HG03095 (cell line): ENCODE measurements around the gene RASSF4.

Source experiments
- ATAC-seq: cut with Tn5 transposase; IDR thresholded peaks from one replicate; pipeline ENCODE4 v1.9.1; 2021; ENCODE audit warnings: moderate library complexity; ENCODE audit not compliant: unreplicated experiment

RASSF4 gene

DNA sequence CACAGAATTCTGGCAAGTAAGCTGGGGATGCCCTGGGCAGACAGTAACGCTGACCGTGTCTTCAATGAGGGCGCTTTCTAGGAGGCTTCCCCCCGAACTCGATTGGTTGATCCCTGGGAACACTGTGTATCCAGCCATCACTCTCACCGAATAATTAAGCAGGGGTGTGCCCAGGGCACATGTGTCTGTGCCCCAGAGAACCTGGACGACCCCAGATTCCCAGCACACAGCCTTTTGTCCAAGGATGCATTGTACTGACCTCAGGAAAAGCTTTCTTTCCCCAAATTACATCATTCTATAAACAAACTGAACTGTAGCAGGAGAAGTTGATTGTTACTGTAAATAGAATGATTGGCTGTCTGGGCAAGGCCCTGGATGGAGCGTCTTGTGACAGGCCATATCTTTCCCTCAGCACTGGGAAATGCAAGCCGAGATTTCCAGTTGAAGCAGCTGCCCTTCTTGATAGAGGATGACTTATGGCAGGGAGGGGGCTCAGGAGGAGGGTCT lies 25.6 kb downstream of the RASSF4 start:
- no peak for ATAC-seq

DNA sequence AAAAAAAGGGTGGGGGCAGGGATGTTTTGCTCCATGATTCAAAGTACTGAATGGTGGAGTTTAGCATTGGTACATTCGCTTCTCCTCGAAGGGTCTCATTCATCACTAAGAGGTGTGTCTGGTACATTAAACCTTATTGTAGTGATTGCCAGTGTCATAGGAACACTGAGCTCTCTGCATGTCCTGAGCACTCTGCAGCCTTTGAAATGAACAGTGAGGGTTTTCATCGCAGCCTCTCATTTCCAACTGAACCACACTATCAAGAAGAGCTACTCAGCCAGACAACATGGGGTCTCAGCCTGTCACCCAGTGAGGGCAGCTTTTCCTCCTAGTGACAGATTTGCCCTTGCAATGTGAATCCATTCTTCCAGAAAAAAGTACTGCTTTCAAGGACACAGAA lies 26.6 kb downstream of the RASSF4 start:
- no peak for ATAC-seq

GRCh38 chr10:44986670-44987069 lies 27.1 kb downstream of the RASSF4 start:
- ATAC-seq, result no peak

DNA sequence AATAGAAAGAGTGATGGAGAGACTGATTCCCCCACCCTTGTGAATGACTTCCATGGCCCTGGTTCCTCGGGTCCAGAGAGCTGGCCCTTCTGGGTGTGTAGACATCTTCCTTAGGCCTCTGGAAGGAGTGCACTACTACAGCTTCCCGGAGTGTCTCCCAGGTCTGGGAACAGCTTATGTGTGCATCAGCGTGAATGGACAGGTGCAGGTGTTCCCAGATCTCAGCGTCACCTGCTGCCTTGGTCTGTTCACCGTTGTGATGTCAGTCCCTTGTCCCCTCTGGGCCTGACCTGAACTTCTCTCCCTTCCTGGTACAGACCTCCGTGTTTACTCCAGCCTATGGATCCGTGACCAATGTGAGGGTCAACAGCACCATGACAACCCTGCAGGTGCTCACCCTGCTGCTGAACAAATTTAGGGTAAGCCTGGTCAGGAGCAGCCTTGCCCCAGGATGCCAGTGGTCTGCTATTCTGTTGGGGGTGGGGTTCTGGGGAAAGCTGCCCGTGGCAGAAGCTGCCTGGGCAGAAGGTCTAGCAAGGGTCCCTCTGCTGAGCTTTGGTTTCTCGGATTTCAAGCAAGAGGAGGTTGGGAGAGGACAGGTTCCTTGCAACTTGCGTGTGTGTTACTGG lies 29.5 kb downstream of the RASSF4 start:
- no peak for ATAC-seq

GRCh38 chr10:44989597-44990301 lies 30.1 kb downstream of the RASSF4 start:
- no peak for ATAC-seq

DNA sequence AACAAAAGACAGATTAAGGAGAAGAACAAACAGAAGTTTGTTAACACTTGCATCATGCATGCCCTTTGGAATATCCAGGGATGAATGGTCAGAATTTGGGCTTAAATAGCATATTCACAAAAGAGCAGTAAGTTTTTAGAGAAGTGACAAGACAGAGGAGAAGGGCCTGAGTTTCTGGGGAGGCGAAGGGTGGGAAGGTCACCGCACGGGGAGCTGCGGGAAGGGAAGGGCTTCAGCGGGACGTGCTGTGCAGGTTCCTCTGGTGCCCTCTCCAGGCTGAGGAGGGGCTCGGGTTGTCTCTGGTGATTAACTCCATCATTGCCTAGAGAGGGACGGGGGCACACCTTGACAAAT lies 30.7 kb downstream of the RASSF4 start:
- no peak for ATAC-seq

DNA sequence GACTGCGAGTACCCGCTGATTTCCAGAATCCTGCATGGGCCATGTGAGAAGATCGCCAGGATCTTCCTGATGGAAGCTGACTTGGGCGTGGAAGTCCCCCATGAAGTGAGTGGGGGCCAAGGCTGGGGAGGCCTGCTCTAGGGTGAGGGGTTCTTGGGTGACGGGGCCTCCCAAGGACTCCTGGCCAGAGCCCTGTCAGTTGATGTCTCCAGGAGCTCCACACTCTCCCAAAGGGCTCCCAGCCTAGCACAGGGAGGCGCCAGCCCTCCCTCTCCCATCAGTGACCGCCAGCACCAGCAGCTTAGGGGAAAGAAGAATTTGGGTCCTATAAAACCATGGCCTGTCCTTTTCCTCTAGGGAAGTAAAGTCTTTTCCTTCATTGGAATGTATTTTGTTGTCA lies 31.4 kb downstream of the RASSF4 start:
- ATAC-seq, result no peak

GRCh38 chr10:44991571-44991970 lies 32.0 kb downstream of the RASSF4 start:
- ATAC-seq, result no peak

DNA sequence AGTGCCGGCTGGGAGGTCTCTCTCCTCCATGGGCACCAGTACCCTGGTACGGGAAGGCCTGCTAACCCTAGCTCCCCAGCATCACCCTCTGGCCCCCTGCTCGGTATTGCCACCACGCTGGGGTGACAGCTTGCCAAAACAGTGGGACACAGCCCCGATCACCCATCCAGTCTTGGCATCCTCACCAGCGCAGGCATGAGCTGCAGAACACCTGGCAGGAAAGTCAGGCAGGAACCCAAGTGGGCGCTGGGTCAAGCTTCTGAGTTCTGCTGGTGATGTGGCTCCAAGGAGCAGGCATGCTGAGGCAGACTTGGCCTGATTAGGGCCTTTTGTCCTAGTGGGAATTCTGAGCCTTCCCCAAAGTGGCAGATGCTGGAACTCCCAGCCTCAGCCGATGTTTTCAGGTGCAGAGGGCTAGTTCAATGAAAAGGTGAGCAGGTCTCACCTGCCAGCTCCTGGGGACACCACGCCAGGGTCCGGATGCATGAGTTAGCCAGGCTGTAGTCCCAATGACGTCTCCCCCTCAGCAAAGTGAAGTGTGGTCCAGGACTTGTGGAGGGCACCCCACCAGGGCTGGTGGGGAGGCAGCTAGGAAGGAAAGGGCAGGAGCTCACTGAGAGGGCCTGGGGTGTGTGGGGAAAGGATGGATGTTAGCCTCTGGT lies 32.6 kb downstream of the RASSF4 start:
- ATAC-seq, result no peak

- ATAC-seq, result no peak
Observed at GRCh38 chr10:44992732-44993225, 33.2 kb downstream of the RASSF4 start.

- ATAC-seq, result no peak
Observed at GRCh38 chr10:44993226-44993921, 33.8 kb downstream of the RASSF4 start.

DNA sequence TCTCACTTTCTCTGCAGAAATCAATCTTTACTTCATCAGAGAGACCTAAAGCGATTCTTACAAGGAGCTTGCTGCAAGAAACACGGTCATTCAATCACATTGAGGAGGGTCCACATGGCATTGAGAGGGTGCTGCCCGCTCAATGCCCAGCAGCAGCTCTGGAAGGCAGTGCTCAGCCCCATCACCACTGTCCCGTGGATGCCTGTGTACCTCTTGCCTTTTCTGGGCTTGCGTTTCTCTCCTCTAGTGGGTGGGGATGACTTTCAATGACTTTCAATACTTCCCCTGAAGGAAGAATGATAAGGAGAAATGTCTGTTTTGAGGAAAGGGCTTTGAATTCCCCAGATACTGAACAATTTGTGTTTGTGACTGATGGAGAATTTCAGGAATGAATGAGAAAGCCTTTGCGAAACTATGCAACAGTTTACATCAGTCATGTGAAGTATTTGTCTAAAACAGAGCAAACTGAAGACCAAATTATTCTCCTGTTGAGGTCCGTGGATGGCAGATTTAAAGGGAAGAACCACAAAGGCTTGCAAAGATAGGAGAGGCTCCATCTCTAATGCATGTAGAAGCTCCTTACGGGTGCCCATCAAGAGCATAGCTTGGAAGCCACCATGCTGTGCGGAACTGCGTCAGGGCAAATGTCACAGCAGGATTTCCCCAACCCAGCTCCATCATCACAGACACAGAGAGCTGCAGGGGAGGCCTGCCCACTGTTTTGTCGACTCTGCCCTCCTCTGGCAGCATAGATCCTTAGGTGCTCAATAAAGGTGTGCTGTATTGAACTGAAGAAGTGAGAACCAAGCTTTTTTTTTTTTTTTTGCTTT lies 34.5 kb downstream of the RASSF4 start:
- ATAC-seq, result no peak

GRCh38 chr10:44994752-44995530 lies 35.3 kb downstream of the RASSF4 start:
- ATAC-seq, result no peak

- no peak for ATAC-seq
Observed at GRCh38 chr10:44995581-44995913, 35.9 kb downstream of the RASSF4 start.

GRCh38 chr10:44995914-44996669 lies 36.5 kb downstream of the RASSF4 start:
- ATAC-seq, result no peak

- no peak for ATAC-seq
Observed at GRCh38 chr10:44997105-44997748, 37.6 kb downstream of the RASSF4 start.

- no peak for ATAC-seq
Observed at GRCh38 chr10:44998146-44998631, 38.6 kb downstream of the RASSF4 start.

- no peak for ATAC-seq
Observed at GRCh38 chr10:45000138-45000751, 40.6 kb downstream of the RASSF4 start.
